H1 (cell line): ENCODE measurements around the gene PARP16.

Experiments
- CEBPB ChIP-seq: IDR thresholded peaks from 2 replicates; pipeline ENCODE4 v1.6.1; 2012; ENCODE audit warnings: low read depth, low read length
- CTCF ChIP-seq, 3 experiments: IDR thresholded peaks; 1 replicate in 2 of 3; 2 replicates in 1 of 3; pipeline versions ENCODE4 v1.5.1 to v1.6.1; 2011; ENCODE audit warnings: low read length in 3 of 3, mild to moderate bottlenecking in 3 of 3, inconsistent platforms in 2 of 3, low read depth in 1 of 3, moderate library complexity in 1 of 3; ENCODE audit not compliant: insufficient read depth in 1 of 3; ENCODE audit errors: control extremely low read depth in 1 of 3
- EZH2 ChIP-seq: fragments of 200-600 bp; sonication (generic); IDR thresholded peaks from 2 replicates; pipeline ENCODE4 v1.7.1; 2012; ENCODE audit warnings: low read depth, mild to moderate bottlenecking, moderate library complexity, low read length, inconsistent platforms; ENCODE audit not compliant: severe bottlenecking
- GTF2F1 ChIP-seq: IDR thresholded peaks from 2 replicates; pipeline ENCODE4 v1.6.1; 2012; ENCODE audit warnings: low read depth, low read length, improper control_type of control experiment, borderline replicate concordance
- KDM5A ChIP-seq: fragments of 200-600 bp; IDR thresholded peaks from 2 replicates; pipeline ENCODE4 v1.7.1; 2012; ENCODE audit warnings: mild to moderate bottlenecking, low read length, inconsistent platforms, mixed read lengths
- POLR2A ChIP-seq, 2 experiments: IDR thresholded peaks; 1 replicate in 1 of 2; 2 replicates in 1 of 2; pipeline ENCODE4 v1.6.1; 2011; ENCODE audit warnings: low read depth in 2 of 2, low read length in 2 of 2, mild to moderate bottlenecking in 2 of 2; ENCODE audit errors: control extremely low read depth in 1 of 2
- POLR2AphosphoS5 ChIP-seq: IDR thresholded peaks from 2 replicates; pipeline ENCODE4 v1.6.1; 2011; ENCODE audit warnings: low read depth, low read length
- SAP30 ChIP-seq: fragments of 300-600 bp; sonication (generic); IDR thresholded peaks from 2 replicates; pipeline ENCODE4 v1.7.1; 2012; ENCODE audit warnings: low read length, moderate library complexity, mild to moderate bottlenecking, inconsistent platforms; ENCODE audit not compliant: insufficient read depth, insufficient replicate concordance
- SP4 ChIP-seq: IDR thresholded peaks from 2 replicates; pipeline ENCODE4 v1.6.1; 2012; ENCODE audit warnings: low read length, inconsistent platforms
- SUZ12 ChIP-seq: fragments of 200-600 bp; sonication (generic); IDR thresholded peaks from 2 replicates; pipeline ENCODE4 v1.6.1; 2012; ENCODE audit warnings: mild to moderate bottlenecking, inconsistent platforms, low read length, moderate library complexity, mixed read lengths
- TCF12 ChIP-seq: IDR thresholded peaks from 2 replicates; pipeline ENCODE4 v1.6.1; 2011; ENCODE audit warnings: low read depth, mild to moderate bottlenecking, low read length

GRCh38 chr15:65219137-65219536, 67.5 kb downstream of the PARP16 start:
- TF ChIP-seq CEBPB (no peak), SP4 (no peak), CTCF (IDR thresholded peaks at IDR 0.05; ENCODE audit: control extremely low read depth in 1 of 3, insufficient read depth in 1 of 3, low read depth in 1 of 3, low read length in 3 of 3) (no peak), SUZ12 (no peak), POLR2A (IDR thresholded peaks at IDR 0.05; ENCODE audit: control extremely low read depth in 1 of 2, low read depth in 2 of 2, low read length in 2 of 2) (no peak), KDM5A (no peak), EZH2 (no peak), SAP30 (no peak), TCF12 (no peak), POLR2AphosphoS5 (no peak), GTF2F1 (no peak)
